Measurements from ENCODE around the gene OR10G7. TPM values are rescaled to one million over a fixed set of nuclear protein-coding genes. Genes with fewer than 3 reads are reported as not detected.

The OR10G7 gene
- total and polyA plus RNA-seq, 2 of the 13 experiments (the other 11 are each of a cell fraction or from before 2014, with no cell fraction given): not detected

- Histone ChIP-seq H3K4me3 (replicated peaks in 1 of 3; ENCODE audit: insufficient read depth in 1 of 3, low read depth in 2 of 3, low read length in 3 of 3) (no peak overlapping the region), H3K9ac (ENCODE audit: insufficient read depth, low read depth, low read length) (no peak overlapping the region), H3K9me3 (ENCODE audit: low read length) (no peaks in the 10 kb centered on the region), H2AFZ (ENCODE audit: low read length) (no peak overlapping the region), H3K27me3 (ENCODE audit: control insufficient read depth in 1 of 2, insufficient read depth in 2 of 2, low read length in 2 of 2) (peaks cover 3 to 4% of the 10 kb centered on the region in 2 experiments; a peak in 2 of 5 replicates), H3K36me3 (replicated peaks in 1 of 2; ENCODE audit: control insufficient read depth in 1 of 2, insufficient read depth in 2 of 2, low read length in 2 of 2) (no peaks in the 10 kb centered on the region), H3K79me2 (ENCODE audit: insufficient read depth, low read length) (no peaks in the 10 kb centered on the region), H4K20me1 (ENCODE audit: insufficient read depth, low read length) (no peaks in the 10 kb centered on the region), H3K4me1 (ENCODE audit: insufficient read depth, low read length) (no peaks in the 10 kb centered on the region), H3K27ac (ENCODE audit: extremely low read length, insufficient read depth, low read length) (no peak overlapping the region), H3K4me2 (ENCODE audit: low read depth, low read length) (peak overlapping the region; percentile 58)
- WGBS (ENCODE audit: low lambda C conversion rate): 45% methylated on average over 21 of the region's 28 CpGs
- intact Hi-C loops (cut with micrococcal nuclease; ENCODE audit: unreplicated experiment): loop anchor here (2.0 kb wide), 1 partner anchor 517 kb away; no protein-coding TSS in a partner anchor
- no TSS peak for BruUV-seq (replicated peaks)
- FAIRE-seq (peak; percentile 34), DNase-seq (ENCODE audit: low spot score) (peak; percentile 42), ATAC-seq (peak; percentile 100)
- POLR2A ChIA-PET: no interaction called here
- in situ Hi-C loops (cut with HindIII; ENCODE audit: extremely low pct_ligation_motif_present, low pct_unique_long_range_greater_than_20kb): no loop called here
- CTCF ChIA-PET (ENCODE audit: low intra/inter-chr PET ratio, low total read pairs): interaction anchor here (4.5 kb wide), 1 partner anchor 125 kb away, joined by 38 read pairs; no protein-coding TSS in a partner anchor
- TF ChIP-seq ZNF235 (CRISPR knock-in tag; IDR thresholded peaks at IDR 0.05; ENCODE audit: borderline replicate concordance) (no peak), XRCC5 (optimal IDR thresholded peaks at IDR 0.05; ENCODE audit: low read length) (peak; percentile 68), ZNF530 (CRISPR knock-in tag; IDR thresholded peaks at IDR 0.05; ENCODE audit: low read depth) (no peak), KDM2A (CRISPR knock-in tag; IDR thresholded peaks at IDR 0.05; ENCODE audit: borderline replicate concordance, low read depth) (peak; percentile 48; the same call in 1 of the 2 replicates), FOSL2 (CRISPR knock-in tag; IDR thresholded peaks at IDR 0.05) (0 out of 2 replicates have a peak, but pooled peaks have one; percentile 8), SRY (CRISPR knock-in tag; IDR thresholded peaks at IDR 0.05) (no peak), MAX (IDR thresholded peaks at IDR 0.05) (peak; percentile 59), STAG1 (CRISPR knock-in tag; IDR thresholded peaks at IDR 0.05) (peak; percentile 62), KLF13 (CRISPR knock-in tag; IDR thresholded peaks at IDR 0.05) (0 out of 2 replicates have a peak, but pooled peaks have one; percentile 41), SP5 (CRISPR knock-in tag; IDR thresholded peaks at IDR 0.05; ENCODE audit: borderline replicate concordance, low read depth) (0 out of 2 replicates have a peak, but pooled peaks have one; percentile 21), RFXANK (CRISPR knock-in tag; IDR thresholded peaks at IDR 0.05) (no peak), MIER3 (CRISPR knock-in tag; IDR thresholded peaks at IDR 0.05; ENCODE audit: borderline replicate concordance) (no peak), MYC (CRISPR knock-in tag; IDR thresholded peaks at IDR 0.05; ENCODE audit: borderline replicate concordance) (peak; percentile 51; the same call in 1 of the 2 replicates), FOXA3 (CRISPR knock-in tag; IDR thresholded peaks at IDR 0.05) (0 out of 2 replicates have a peak, but pooled peaks have one; percentile 27)
- TF ChIP-seq, protein P1, sequence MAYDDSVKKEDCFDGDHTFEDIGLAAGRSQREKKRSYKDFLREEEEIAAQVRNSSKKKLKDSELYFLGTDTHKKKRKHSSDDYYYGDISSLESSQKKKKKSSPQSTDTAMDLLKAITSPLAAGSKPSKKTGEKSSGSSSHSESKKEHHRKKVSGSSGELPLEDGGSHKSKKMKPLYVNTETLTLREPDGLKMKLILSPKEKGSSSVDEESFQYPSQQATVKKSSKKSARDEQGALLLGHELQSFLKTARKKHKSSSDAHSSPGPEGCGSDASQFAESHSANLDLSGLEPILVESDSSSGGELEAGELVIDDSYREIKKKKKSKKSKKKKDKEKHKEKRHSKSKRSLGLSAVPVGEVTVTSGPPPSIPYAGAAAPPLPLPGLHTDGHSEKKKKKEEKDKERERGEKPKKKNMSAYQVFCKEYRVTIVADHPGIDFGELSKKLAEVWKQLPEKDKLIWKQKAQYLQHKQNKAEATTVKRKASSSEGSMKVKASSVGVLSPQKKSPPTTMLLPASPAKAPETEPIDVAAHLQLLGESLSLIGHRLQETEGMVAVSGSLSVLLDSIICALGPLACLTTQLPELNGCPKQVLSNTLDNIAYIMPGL (CRISPR knock-in tag; IDR thresholded peaks at IDR 0.05; ENCODE audit: borderline replicate concordance in 1 of 2, low read depth in 1 of 2): peak in 1 of 2 experiments; percentile 32; a peak in 1 of 4 replicates
- TF ChIP-seq, protein P2, sequence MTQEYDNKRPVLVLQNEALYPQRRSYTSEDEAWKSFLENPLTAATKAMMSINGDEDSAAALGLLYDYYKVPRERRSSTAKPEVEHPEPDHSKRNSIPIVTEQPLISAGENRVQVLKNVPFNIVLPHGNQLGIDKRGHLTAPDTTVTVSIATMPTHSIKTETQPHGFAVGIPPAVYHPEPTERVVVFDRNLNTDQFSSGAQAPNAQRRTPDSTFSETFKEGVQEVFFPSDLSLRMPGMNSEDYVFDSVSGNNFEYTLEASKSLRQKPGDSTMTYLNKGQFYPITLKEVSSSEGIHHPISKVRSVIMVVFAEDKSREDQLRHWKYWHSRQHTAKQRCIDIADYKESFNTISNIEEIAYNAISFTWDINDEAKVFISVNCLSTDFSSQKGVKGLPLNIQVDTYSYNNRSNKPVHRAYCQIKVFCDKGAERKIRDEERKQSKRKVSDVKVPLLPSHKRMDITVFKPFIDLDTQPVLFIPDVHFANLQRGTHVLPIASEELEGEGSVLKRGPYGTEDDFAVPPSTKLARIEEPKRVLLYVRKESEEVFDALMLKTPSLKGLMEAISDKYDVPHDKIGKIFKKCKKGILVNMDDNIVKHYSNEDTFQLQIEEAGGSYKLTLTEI (CRISPR knock-in tag; conservative IDR thresholded peaks at IDR 0.05): no peak
- TF ChIP-seq, protein P3, sequence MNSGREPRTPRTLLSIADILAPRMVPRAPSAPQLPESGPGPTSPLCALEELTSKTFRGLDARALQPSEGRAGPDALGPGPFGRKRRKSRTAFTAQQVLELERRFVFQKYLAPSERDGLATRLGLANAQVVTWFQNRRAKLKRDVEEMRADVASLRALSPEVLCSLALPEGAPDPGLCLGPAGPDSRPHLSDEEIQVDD (CRISPR knock-in tag; IDR thresholded peaks at IDR 0.05; ENCODE audit: borderline replicate concordance): 0 out of 2 replicates have a peak, but pooled peaks have one; percentile 30
These were observed 28.6 kb upstream of the OR10G7 start for GRCh38 chr11:124069429-124070401.
